DND-41 (cell line): ENCODE data around the gene TTLL7.

Experiments
- ATAC-seq: fragments of 200-7000 bp; cut with Tn5 transposase; 3 replicates; pipeline ENCODE4 v1.9.1; 2021; ENCODE audit warnings: low read depth; ENCODE audit not compliant: insufficient read depth
- DNase-seq: peaks from one replicate; pipeline ENCODE4 v3.0.0-alpha.2; 2020
- H2AFZ ChIP-seq: 2 replicates; pipeline ENCODE4 v1.6.0; 2012; ENCODE audit warnings: low read depth, low read length
- H3K27ac ChIP-seq: 2 replicates; pipeline ENCODE4 v1.5.1; 2012; ENCODE audit warnings: low read length, inconsistent platforms
- H3K27me3 ChIP-seq: fragments of 200-600 bp; sonication (generic); 2 replicates; pipeline ENCODE4 v1.6.0; 2012; ENCODE audit warnings: low read length, mild to moderate bottlenecking, inconsistent platforms; ENCODE audit not compliant: insufficient read depth, poor library complexity
- H3K36me3 ChIP-seq: 2 replicates; pipeline ENCODE4 v1.5.1; 2012; ENCODE audit warnings: low read length, inconsistent platforms; ENCODE audit not compliant: insufficient read depth
- H3K4me1 ChIP-seq: 2 replicates; pipeline ENCODE4 v1.5.1; 2012; ENCODE audit warnings: mild to moderate bottlenecking, low read length; ENCODE audit not compliant: insufficient read depth
- H3K4me2 ChIP-seq: 2 replicates; pipeline ENCODE4 v1.6.0; 2012; ENCODE audit warnings: mild to moderate bottlenecking, moderate library complexity, low read length, inconsistent platforms; ENCODE audit not compliant: insufficient read depth
- H3K4me3 ChIP-seq, 2 experiments: fragments of 200-600 bp in 1 of 2; shearing (Covaris generic) in 1 of 2; 2 replicates each; pipeline ENCODE4 v1.5.1; 2012 to 2016; ENCODE audit warnings: inconsistent platforms in 2 of 2, low read length in 2 of 2, mild to moderate bottlenecking in 2 of 2, low read depth in 1 of 2, moderate library complexity in 1 of 2
- H3K79me2 ChIP-seq: 2 replicates; pipeline ENCODE4 v1.6.0; 2012; ENCODE audit warnings: low read length, inconsistent platforms; ENCODE audit not compliant: insufficient read depth
- H3K9ac ChIP-seq: 2 replicates; pipeline ENCODE4 v1.6.0; 2012; ENCODE audit warnings: low read depth, mild to moderate bottlenecking, inconsistent platforms, low read length, moderate library complexity
- H3K9me3 ChIP-seq: 2 replicates; pipeline ENCODE4 v1.5.1; 2012; ENCODE audit warnings: low read length, moderate library complexity, mild to moderate bottlenecking, inconsistent platforms; ENCODE audit not compliant: insufficient read depth, severe bottlenecking
- H4K20me1 ChIP-seq: 2 replicates; pipeline ENCODE4 v1.6.0; 2012; ENCODE audit warnings: low read length; ENCODE audit not compliant: insufficient read depth
- EZH2 ChIP-seq: IDR thresholded peaks from 3 replicates; pipeline ENCODE4 v1.6.1; 2012; ENCODE audit warnings: borderline replicate concordance, low read depth, mild to moderate bottlenecking, moderate library complexity, low read length, inconsistent platforms; ENCODE audit not compliant: severe bottlenecking
- TF ChIP-seq, protein P1 (sequence below): IDR thresholded peaks from 2 replicates; pipeline ENCODE4 v1.5.1; 2012; ENCODE audit warnings: borderline replicate concordance, low read length, moderate library complexity, mild to moderate bottlenecking; ENCODE audit not compliant: poor library complexity, severe bottlenecking; ENCODE audit errors: extremely low read depth

The TTLL7 gene

DNA sequence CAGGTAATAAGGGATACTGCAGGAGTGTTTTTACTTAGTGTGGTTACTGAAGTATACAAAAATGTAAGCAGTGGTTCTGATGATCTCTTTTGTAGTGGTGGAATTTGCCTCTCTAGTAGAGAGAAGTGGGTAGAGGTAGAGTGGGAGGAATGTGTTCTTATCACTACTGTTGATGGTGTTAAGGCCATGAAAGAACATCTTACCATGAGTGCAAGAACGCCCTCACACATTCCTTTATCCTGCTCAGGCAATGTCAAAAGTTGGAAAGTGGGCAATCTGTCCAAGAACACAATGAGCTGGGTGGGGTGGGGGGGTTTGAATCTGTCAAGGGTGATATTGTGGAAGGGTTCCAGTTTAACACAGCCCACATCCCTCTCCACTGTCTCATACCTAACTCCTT, 78.6 kb downstream of the TTLL7 start:
- Histone ChIP-seq H3K27me3 (no peaks in the 10 kb centered on the region), H3K36me3 (no peaks in the 10 kb centered on the region), H3K27ac (no peak overlapping the region), H3K4me1 (no peaks in the 10 kb centered on the region), H4K20me1 (no peaks in the 10 kb centered on the region), H3K9me3 (no peaks in the 10 kb centered on the region), H3K9ac (no peak overlapping the region), H3K4me2 (no peak overlapping the region), H3K4me3 (no peak overlapping the region), H3K79me2 (no peaks in the 10 kb centered on the region), H2AFZ (no peak overlapping the region)
- no peak for TF ChIP-seq EZH2
- TF ChIP-seq, protein P1, sequence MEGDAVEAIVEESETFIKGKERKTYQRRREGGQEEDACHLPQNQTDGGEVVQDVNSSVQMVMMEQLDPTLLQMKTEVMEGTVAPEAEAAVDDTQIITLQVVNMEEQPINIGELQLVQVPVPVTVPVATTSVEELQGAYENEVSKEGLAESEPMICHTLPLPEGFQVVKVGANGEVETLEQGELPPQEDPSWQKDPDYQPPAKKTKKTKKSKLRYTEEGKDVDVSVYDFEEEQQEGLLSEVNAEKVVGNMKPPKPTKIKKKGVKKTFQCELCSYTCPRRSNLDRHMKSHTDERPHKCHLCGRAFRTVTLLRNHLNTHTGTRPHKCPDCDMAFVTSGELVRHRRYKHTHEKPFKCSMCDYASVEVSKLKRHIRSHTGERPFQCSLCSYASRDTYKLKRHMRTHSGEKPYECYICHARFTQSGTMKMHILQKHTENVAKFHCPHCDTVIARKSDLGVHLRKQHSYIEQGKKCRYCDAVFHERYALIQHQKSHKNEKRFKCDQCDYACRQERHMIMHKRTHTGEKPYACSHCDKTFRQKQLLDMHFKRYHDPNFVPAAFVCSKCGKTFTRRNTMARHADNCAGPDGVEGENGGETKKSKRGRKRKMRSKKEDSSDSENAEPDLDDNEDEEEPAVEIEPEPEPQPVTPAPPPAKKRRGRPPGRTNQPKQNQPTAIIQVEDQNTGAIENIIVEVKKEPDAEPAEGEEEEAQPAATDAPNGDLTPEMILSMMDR = no peak
- no peak for ATAC-seq
- DNase-seq = no peak

DNA sequence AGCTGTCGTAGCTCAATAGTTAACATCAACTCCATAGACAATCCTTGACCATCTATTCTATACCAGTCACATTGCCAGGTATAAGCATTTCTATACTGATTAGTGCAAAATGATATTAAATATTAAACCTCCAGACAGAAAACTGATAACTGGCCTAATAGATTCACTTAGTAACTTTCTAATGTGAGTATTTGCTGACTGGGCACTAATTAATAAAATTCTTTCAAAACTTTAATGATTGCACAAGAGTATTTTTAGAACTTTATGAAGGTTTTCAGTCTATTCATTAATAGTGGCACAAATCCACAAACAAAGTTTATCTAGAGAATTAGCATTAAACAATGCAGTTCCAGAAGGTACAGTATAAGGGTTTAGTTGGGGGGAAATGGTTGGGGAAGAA, 79.1 kb downstream of the TTLL7 start:
- Histone ChIP-seq H3K4me3 (no peak overlapping the region), H3K79me2 (no peaks in the 10 kb centered on the region), H3K36me3 (no peaks in the 10 kb centered on the region), H3K4me2 (no peak overlapping the region), H3K4me1 (no peaks in the 10 kb centered on the region), H4K20me1 (no peaks in the 10 kb centered on the region), H3K27ac (no peak overlapping the region), H3K9me3 (no peaks in the 10 kb centered on the region), H3K9ac (no peak overlapping the region), H2AFZ (no peak overlapping the region), H3K27me3 (no peaks in the 10 kb centered on the region)
- ATAC-seq = no peak
- no peak for DNase-seq
- TF ChIP-seq, protein P1 = no peak
- no peak for TF ChIP-seq EZH2

DNA sequence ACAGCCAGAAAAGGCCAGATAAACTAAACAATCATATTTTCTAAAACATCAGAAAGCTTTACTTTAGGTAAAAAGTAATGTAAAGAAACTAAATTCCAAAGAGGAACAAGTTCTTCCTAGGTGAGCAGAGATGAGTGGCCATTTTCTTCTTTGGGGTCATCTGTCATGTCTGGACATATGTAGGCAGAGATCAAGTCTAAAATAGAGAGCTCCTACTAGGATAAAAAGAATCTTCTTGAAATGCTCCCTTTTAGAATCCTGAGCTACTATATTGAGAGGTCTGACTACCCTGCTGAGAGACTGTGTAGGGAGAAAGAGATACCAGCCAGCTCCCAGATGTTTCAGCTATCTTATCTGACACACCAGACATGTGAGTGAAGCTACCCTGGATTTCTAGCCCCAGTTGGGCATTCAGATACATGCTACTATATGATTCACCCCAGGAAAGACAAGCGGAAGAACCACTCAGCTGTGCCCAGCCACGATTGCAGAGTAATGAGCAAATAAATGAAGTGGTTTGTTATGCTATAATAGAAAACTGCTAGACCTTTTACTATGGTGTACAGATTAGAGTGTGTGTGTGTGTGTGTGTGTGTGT, 80.1 kb downstream of the TTLL7 start:
- Histone ChIP-seq H3K79me2 (no peaks in the 10 kb centered on the region), H3K27me3 (no peaks in the 10 kb centered on the region), H3K4me1 (no peaks in the 10 kb centered on the region), H2AFZ (no peak overlapping the region), H3K9me3 (no peaks in the 10 kb centered on the region), H3K27ac (no peak overlapping the region), H3K4me2 (no peak overlapping the region), H4K20me1 (no peaks in the 10 kb centered on the region), H3K4me3 (no peak overlapping the region), H3K9ac (no peak overlapping the region), H3K36me3 (no peaks in the 10 kb centered on the region)
- no peak for ATAC-seq
- no peak for DNase-seq
- no peak for TF ChIP-seq EZH2
- TF ChIP-seq, protein P1 = no peak
